Forelimb muscle (tissue), 1 donor: ENCODE results near the gene ZNF417. TPM values are rescaled to one million over a fixed set of nuclear protein-coding genes. Genes with fewer than 3 reads are reported as not detected.
"Not testable (repeated sequence)": the region's sequence is repeated elsewhere in the genome, so short reads cannot be mapped to it uniquely, and the experiment has no call there.

Source experiments
- DNase-seq: peaks from one replicate; pipeline ENCODE4 v3.0.0-alpha.2; 2013; ENCODE audit warnings: low read depth
- polyA plus RNA-seq: library from polyadenylated mRNA; unstranded; fragments of 120-200 nt; gene quantifications from one replicate; pipeline ENCODE4 v1.2.1, GENCODE V29; 2013; ENCODE audit not compliant: insufficient read length

The ZNF417 gene
- polyA plus RNA-seq, 1 donor = 14.2 TPM

DNA sequence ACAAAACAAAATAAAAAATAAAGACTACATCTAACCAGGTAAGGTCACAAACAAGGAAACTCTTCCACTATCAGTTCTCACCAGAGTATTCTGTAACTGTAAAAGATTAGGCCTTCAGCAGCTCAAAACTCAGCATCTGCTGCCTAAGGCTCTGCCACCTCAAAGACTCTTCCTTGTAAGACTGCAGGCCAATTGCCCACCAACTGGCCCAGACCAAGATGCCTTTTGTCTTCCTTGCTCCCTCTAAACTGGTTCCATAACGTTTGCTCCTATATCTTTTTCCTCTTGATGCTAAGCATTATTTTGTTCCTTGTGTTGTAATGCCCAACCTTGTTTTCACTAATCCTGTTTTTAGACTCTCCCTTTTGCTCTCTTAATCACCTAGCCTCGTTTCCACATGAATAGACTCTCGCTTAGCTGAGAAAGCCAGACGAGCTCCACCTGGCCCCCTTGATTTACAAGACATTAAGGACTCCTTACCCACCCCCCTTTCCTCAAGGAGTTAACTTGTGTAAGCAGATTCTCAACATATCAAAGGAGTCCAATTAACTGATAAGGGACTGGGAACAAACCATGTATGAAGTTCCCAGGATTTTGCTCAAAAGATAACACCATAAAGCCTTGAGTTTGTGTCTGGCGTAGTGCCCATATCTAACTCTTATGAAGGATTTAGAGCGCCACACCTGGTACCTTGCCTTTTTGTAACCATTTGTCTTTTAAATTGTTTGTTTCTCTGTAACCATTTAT, 29.0 kb downstream of the ZNF417 start:
- no peak for DNase-seq

DNA sequence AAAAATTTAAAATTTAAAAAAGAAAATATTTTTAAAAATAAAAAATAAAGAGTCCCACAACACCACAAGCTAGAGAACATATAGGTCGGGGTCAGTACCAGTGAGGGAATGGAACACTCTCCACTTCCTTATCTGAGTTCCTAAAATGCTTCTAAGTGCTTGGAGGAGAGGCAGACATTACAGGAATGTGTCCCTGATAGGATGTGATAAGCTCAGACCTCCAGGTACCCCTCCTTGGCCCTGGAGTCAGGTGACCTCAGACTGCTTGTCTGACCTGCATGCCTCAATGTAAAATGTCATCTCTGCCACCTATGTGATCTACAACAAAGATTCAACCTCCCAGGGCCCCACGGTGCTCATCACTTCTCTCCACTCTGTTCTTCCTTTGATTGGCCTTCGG, 30.3 kb downstream of the ZNF417 start:
- DNase-seq = no peak

DNA sequence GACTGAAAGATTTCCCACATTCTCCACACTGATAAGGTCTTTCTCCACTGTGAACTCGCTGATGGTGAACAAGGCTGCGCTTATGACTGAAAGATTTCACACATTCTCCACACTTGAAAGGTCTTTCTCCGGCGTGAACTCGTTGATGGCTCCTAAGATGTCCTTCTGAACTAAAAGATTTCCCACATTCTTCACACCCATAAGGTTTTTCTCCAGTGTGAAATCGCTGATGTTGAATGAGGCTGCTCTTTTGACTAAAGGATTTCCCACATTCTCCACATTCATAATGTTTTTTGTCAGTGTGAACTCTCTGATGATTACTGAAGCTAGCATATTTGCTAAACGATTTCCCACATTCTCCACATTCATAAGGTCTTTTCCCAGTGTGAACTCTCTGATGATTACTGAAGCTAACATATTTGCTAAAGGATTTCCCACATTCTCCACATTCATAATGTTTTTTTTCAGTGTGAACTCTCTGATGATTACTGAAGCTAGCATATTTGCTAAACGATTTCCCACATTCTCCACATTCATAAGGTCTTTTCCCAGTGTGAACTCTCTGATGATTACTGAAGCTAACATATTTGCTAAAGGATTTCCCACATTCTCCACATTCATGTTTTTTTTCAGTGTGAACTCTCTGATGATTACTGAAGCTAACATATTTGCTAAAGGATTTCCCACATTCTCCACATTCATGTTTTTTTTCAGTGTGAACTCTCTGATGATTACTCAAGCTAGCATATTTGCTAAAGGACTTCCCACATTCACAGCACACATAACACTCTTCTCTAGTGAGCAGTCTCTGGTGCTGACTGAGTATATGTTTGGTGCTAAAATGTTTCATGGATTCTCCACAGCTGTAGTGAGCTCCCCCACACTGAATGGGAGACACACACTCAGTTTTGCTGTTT, 42.3 kb downstream of the ZNF417 start:
- DNase-seq = not testable (repeated sequence)

DNA sequence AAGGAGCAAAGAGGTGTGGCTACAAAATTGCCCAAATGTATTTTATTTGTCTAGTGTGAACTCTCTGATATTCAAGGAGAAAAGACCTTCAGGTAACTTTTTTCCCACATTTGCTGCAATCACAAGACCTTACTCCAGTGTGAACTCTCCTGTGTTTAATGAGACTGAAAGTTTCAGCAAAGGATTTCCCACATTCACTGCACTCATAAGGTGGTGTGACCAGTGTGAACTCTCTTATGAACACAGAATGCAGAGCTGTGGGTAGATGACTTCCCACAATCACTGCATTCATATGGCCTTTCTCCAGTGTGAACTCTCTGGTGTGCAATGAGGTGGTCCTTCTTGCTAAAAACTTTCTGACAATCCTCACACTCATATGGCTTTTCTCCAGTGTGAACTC, 43.9 kb downstream of the ZNF417 start:
- DNase-seq = no peak

DNA sequence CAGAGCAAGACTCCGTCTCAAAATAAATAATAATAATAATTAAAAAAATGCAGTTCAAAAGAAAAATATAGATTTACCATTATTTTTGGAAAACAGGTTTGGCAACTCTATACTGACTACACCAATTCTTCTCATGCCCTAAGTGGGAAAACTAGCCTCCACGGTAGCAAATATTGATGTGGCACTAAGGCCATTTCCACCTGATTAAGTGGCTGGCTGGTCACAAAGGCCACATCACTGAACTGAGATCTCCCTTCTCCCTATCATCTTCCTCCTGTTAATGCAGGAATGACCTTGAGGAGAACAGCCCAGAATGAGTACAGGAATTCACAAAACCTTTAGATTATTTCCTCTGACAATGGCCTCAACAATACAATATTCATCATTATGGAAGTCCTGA, 46.2 kb downstream of the ZNF417 start:
- no peak for DNase-seq

DNA sequence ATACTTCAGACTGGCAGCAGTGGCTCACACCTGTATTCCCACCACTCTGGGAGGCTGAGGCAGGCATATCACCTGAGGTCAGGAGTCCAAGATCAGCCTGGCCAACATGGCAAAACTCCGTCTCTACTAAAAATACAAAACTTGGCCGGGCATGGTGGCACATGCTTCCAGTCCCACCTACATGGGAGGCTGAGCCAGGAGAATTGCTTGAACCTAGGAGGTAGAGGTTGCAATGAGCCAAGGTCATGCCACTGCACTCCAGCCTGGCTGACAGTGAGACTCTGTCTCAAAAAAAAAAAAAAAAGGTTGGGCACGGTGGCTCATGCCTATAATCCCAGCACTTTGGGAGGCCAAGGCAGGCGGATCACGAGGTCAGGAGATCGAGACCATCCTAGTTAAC, 46.7 kb downstream of the ZNF417 start:
- DNase-seq = not testable (repeated sequence)

DNA sequence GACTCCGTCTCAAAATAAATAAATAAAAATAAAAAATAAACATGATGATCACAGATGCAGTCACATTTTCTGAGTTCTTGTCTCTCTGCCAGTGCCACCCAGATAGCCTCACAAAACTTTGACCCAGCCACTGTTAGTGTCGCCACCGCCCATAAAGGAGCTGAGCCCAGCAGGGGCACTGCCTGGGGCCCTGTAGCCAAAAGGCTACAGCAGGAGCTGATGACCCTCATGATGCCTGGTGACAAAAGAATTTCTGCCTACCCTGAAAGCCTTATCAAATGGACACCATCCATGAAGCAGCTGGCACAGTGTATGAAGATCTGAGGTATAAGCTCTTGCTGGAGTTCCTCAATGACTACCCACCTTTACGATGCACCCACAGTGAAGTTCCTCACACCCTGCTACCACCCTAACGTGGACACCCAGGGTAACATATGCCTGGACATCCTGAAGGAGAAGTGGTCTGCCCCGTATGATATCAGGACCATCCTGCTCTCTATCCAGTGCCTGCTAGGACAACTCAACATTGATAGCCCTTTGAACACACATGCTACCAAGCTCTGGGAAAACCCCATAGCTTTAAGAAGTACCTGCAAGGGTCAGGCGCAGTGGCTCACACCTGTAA, 48.4 kb downstream of the ZNF417 start:
- DNase-seq = no peak

Other genes starting within 250 kb of the ZNF417 start
- gene ZSCAN4, start 247.7 kb downstream of the ZNF417 start, polyA plus RNA-seq = not detected
- gene ZNF551, start 234.6 kb downstream of the ZNF417 start, polyA plus RNA-seq = 5.6 TPM
- 13.1 TPM for gene ZNF154, start 207.4 kb downstream of the ZNF417 start, polyA plus RNA-seq
- gene ZNF671, start 189.0 kb downstream of the ZNF417 start, polyA plus RNA-seq = 8.2 TPM
- 15.4 TPM for gene ZNF776, start 169.8 kb downstream of the ZNF417 start, polyA plus RNA-seq
- 13.6 TPM for gene ZNF586, start 146.9 kb downstream of the ZNF417 start, polyA plus RNA-seq
- 5.4 TPM for gene ZNF552, start 101.7 kb downstream of the ZNF417 start, polyA plus RNA-seq
- gene ZNF587B, start 86.3 kb downstream of the ZNF417 start, polyA plus RNA-seq = 5.1 TPM
- 16.9 TPM for gene ZNF587, start 66.7 kb downstream of the ZNF417 start, polyA plus RNA-seq
- gene ZNF814, start 27.6 kb downstream of the ZNF417 start, polyA plus RNA-seq = 22.7 TPM
- gene ZNF418, start 18.8 kb upstream of the ZNF417 start, polyA plus RNA-seq = 10.5 TPM
- 6.0 TPM for gene ZNF256, start 31.1 kb upstream of the ZNF417 start, polyA plus RNA-seq
- 1.5 TPM for gene C19orf18, start 57.9 kb upstream of the ZNF417 start, polyA plus RNA-seq
- gene ZNF606, start 86.2 kb upstream of the ZNF417 start, polyA plus RNA-seq = 10.5 TPM
- gene ZSCAN1, start 117.4 kb upstream of the ZNF417 start, polyA plus RNA-seq = 0.91 TPM
- gene ZNF135, start 142.7 kb upstream of the ZNF417 start, polyA plus RNA-seq = 12.5 TPM
- 51.1 TPM for gene ZSCAN18, start 181.6 kb upstream of the ZNF417 start, polyA plus RNA-seq
- gene ZNF329, start 234.2 kb upstream of the ZNF417 start, polyA plus RNA-seq = 10.6 TPM